MM.1S (cell line): Measurements from ENCODE around the gene CLEC4M.

ENCODE experiments used
- EZH2phosphoT487 ChIP-seq: fragments of 300-600 bp; sonication (generic); IDR thresholded peaks from 2 replicates; pipeline ENCODE4 v1.6.1; 2018; ENCODE audit warnings: antibody characterized with exemption, low read length
- TF ChIP-seq, protein P1 (sequence below): fragments of 300-600 bp; sonication (generic); IDR thresholded peaks from 2 replicates; pipeline ENCODE4 v1.5.1; 2016; ENCODE audit warnings: antibody characterized with exemption, low read length, mixed read lengths

DNA sequence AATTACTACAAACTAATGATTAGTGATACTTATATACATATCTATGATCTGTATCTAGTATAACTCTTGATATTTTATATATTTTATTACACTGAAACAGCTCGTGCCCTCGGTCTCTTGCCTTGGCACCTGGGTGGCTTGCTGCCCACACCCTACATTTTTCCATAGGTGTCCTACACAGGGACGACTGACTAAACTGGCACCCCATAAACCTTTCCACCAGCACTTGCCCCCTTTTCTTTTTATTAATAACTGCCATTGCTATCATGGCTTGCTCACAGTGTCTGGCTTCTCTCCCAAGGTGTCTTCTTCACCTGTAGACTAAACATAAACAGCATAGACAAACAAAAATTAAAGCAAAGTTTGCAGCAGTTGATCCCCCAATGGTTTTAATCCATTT, 30.4 kb downstream of the CLEC4M start:
- TF ChIP-seq, protein P1, sequence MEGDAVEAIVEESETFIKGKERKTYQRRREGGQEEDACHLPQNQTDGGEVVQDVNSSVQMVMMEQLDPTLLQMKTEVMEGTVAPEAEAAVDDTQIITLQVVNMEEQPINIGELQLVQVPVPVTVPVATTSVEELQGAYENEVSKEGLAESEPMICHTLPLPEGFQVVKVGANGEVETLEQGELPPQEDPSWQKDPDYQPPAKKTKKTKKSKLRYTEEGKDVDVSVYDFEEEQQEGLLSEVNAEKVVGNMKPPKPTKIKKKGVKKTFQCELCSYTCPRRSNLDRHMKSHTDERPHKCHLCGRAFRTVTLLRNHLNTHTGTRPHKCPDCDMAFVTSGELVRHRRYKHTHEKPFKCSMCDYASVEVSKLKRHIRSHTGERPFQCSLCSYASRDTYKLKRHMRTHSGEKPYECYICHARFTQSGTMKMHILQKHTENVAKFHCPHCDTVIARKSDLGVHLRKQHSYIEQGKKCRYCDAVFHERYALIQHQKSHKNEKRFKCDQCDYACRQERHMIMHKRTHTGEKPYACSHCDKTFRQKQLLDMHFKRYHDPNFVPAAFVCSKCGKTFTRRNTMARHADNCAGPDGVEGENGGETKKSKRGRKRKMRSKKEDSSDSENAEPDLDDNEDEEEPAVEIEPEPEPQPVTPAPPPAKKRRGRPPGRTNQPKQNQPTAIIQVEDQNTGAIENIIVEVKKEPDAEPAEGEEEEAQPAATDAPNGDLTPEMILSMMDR, result no peak
- no peak for TF ChIP-seq EZH2phosphoT487
